Mesenchymal stem cell (in vitro differentiated cells and primary cell): ENCODE data around the gene TENM4.

Experiments used
- DNase-seq: peaks from one replicate; pipeline ENCODE4 v3.0.0-alpha.2; 2013
- H2AFZ ChIP-seq: one replicate; pipeline ENCODE4 v1.6.1; 2013; ENCODE audit warnings: low read depth, mild to moderate bottlenecking, control low read depth, inconsistent platforms, low read length, moderate library complexity
- H2AK5ac ChIP-seq: 2 replicates; pipeline ENCODE4 v1.6.1; 2013; ENCODE audit warnings: low read length, moderate library complexity, mild to moderate bottlenecking, inconsistent platforms; ENCODE audit not compliant: severe bottlenecking
- H2BK120ac ChIP-seq: one replicate; pipeline ENCODE4 v1.6.1; 2013; ENCODE audit warnings: low read depth, mild to moderate bottlenecking, inconsistent platforms, low read length, moderate library complexity
- H2BK12ac ChIP-seq, 2 experiments: one replicate each; pipeline ENCODE4 v1.6.1; 2013; ENCODE audit warnings: inconsistent platforms in 2 of 2, low read length in 2 of 2, mild to moderate bottlenecking in 2 of 2, moderate library complexity in 2 of 2, control low read depth in 1 of 2
- H2BK15ac ChIP-seq: one replicate; pipeline ENCODE4 v1.6.1; 2013; ENCODE audit warnings: mild to moderate bottlenecking, low read depth, inconsistent platforms; ENCODE audit not compliant: poor library complexity, severe bottlenecking
- H2BK5ac ChIP-seq: 2 replicates; pipeline ENCODE4 v1.6.1; 2013; ENCODE audit warnings: low read depth, mild to moderate bottlenecking, low read length, control low read depth, inconsistent platforms; ENCODE audit not compliant: poor library complexity, severe bottlenecking
- H3K14ac ChIP-seq, 2 experiments: one replicate each; pipeline ENCODE4 v1.6.1; 2013; ENCODE audit warnings: inconsistent platforms in 2 of 2, low read length in 2 of 2, control low read depth in 1 of 2, mild to moderate bottlenecking in 1 of 2, moderate library complexity in 1 of 2
- H3K18ac ChIP-seq, 2 experiments: one replicate each; pipeline ENCODE4 v1.6.1; 2013; ENCODE audit warnings: inconsistent platforms in 2 of 2, low read length in 2 of 2, control low read depth in 1 of 2, low read depth in 1 of 2, mild to moderate bottlenecking in 1 of 2
- H3K23ac ChIP-seq, 2 experiments: one replicate each; pipeline ENCODE4 v1.6.1; 2013; ENCODE audit warnings: inconsistent platforms in 2 of 2, low read length in 2 of 2, mild to moderate bottlenecking in 2 of 2, moderate library complexity in 2 of 2, control low read depth in 1 of 2
- H3K27ac ChIP-seq: 2 replicates; pipeline ENCODE4 v1.5.1; 2013; ENCODE audit warnings: mild to moderate bottlenecking, moderate library complexity, low read length, control low read depth, inconsistent platforms; ENCODE audit not compliant: poor library complexity, severe bottlenecking
- H3K27me3 ChIP-seq, 2 experiments: 2 replicates each; pipeline versions ENCODE4 v1.6.1 to v1.7.0; 2013; ENCODE audit warnings: low read length in 2 of 2, mild to moderate bottlenecking in 2 of 2, moderate library complexity in 2 of 2, control low read depth in 1 of 2, inconsistent platforms in 1 of 2; ENCODE audit not compliant: control insufficient read depth in 1 of 2, insufficient read depth in 1 of 2
- H3K36me3 ChIP-seq, 2 experiments: 2 replicates each; pipeline versions ENCODE4 v1.6.1 to v1.7.0; 2013; ENCODE audit warnings: low read length in 2 of 2, control low read depth in 1 of 2, inconsistent platforms in 1 of 2, low read depth in 1 of 2, mild to moderate bottlenecking in 1 of 2; ENCODE audit not compliant: insufficient read depth in 2 of 2, control insufficient read depth in 1 of 2
- H3K4ac ChIP-seq, 2 experiments: one replicate each; pipeline ENCODE4 v1.6.1; 2013; ENCODE audit warnings: inconsistent platforms in 2 of 2, low read length in 2 of 2, mild to moderate bottlenecking in 2 of 2, moderate library complexity in 2 of 2, control low read depth in 1 of 2, low read depth in 1 of 2
- H3K4me1 ChIP-seq: 2 replicates; pipeline ENCODE4 v1.6.1; 2013; ENCODE audit warnings: low read depth, low read length, control low read depth; ENCODE audit not compliant: control insufficient read depth, insufficient read depth
- H3K4me2 ChIP-seq: 2 replicates; pipeline ENCODE4 v1.6.1; 2013; ENCODE audit warnings: low read length, mild to moderate bottlenecking, inconsistent platforms; ENCODE audit not compliant: poor library complexity, severe bottlenecking
- H3K4me3 ChIP-seq, 2 experiments: 2 replicates each; pipeline versions ENCODE4 v1.5.1 to v1.7.0; 2013; ENCODE audit warnings: low read length in 2 of 2, mild to moderate bottlenecking in 2 of 2, control low read depth in 1 of 2, low read depth in 1 of 2; ENCODE audit not compliant: insufficient read depth in 1 of 2
- H3K79me1 ChIP-seq: replicated peaks from 2 replicates; pipeline ENCODE4 v1.6.1; 2013; ENCODE audit warnings: mild to moderate bottlenecking, control low read depth, low read length, inconsistent platforms; ENCODE audit not compliant: poor library complexity, severe bottlenecking
- H3K9ac ChIP-seq: 2 replicates; pipeline ENCODE4 v1.7.0; 2013; ENCODE audit warnings: mild to moderate bottlenecking, low read length, moderate library complexity
- H3K9me3 ChIP-seq: 2 replicates; pipeline ENCODE4 v1.7.0; 2013; ENCODE audit warnings: mild to moderate bottlenecking, low read length; ENCODE audit not compliant: control insufficient read depth
- H4K8ac ChIP-seq: one replicate; pipeline ENCODE4 v1.6.1; 2013; ENCODE audit warnings: inconsistent platforms, mild to moderate bottlenecking, low read length, moderate library complexity
- H4K91ac ChIP-seq: one replicate; pipeline ENCODE4 v1.6.1; 2013; ENCODE audit warnings: mild to moderate bottlenecking, low read length, inconsistent platforms
- WGBS: methylation state at CpG from one replicate; pipeline ENCODE4 v1.1.7; 2013; ENCODE audit warnings: mixed read lengths; 5-methylcytosine and 5-hydroxymethylcytosine counted together

The TENM4 gene

DNA sequence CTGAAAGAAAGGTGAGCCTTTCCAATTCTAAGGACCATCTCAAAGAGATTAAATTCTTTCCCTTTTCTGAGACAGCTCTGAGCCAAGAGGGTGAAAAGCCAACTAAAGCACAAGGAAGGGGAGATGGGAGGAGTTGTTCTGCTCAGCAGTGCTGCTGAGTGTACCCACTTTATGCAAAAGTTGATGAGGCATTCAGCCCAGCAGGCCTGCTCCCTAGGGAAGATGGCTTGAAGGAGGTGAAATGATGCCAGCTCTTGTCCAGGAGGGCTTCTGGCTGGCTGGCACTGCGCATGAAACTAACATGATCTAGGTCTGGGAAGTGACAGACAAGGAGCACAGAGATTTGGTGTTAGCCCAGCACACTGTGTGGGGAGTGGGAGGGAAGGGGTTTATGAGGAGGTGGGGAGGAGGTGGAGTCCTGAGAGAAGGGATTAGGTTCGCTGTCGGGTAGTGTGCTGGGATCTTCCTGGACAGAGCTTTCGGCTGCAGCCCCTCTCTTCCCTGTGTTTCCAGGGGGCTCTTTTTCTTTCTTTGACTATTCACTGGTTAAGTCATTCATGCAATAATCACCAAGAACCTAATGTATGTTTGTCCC lies 640.6 kb downstream of the TENM4 start:
- Histone ChIP-seq H2BK120ac (peak overlapping the region; percentile 78), H2BK15ac (peak overlapping the region; percentile 66), H2BK5ac (no peak overlapping the region), H2AFZ (no peak overlapping the region), H3K27me3 (no peaks in the 10 kb centered on the region), H3K4me1 (peaks cover 26% of the 10 kb centered on the region), H3K9me3 (no peaks in the 10 kb centered on the region), H3K23ac (no peak overlapping the region), H4K8ac (peak overlapping the region; percentile 4), H3K27ac (no peak overlapping the region), H4K91ac (peak overlapping the region; percentile 98), H3K14ac (no peak overlapping the region), H2AK5ac (peak overlapping the region; percentile 1), H3K4me3 (no peak overlapping the region), H3K18ac (peak overlapping the region; percentile 16 to 93), H3K4ac (peak overlapping the region; percentile 39 to 82), H3K36me3 (peaks cover 0 to 6% of the 10 kb centered on the region in 2 experiments), H3K79me1 (no peaks in the 10 kb centered on the region), H2BK12ac (peak overlapping the region; percentile 9 to 88), H3K9ac (peak overlapping the region; percentile 69), H3K4me2 (no peak overlapping the region)
- DNase-seq: no peak
- 100% methylated on average over 1 of the region's 4 CpGs for WGBS

DNA sequence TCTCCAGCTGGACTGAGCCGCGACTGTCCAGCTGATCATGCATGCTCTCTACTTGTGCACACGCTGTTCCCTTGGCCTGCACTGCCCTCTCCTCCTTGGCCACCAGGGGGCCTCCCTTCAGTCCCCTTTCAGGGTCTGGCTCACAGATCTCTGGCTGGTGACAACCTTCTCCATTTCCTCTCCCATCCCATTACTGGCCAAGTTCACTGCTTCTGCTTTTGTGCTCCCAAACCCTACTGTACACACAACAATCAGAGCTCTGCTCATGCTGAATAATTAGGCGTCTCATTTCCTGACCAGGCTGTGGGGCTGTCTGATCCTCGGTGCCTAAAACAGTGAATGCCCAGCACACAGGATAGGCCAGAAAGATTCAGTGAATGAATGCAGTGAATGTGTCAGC lies 642.2 kb downstream of the TENM4 start:
- Histone ChIP-seq H2BK12ac (peak overlapping the region; percentile 85 to 93), H3K23ac (no peak overlapping the region), H3K27me3 (no peaks in the 10 kb centered on the region), H3K4me1 (peaks cover 26% of the 10 kb centered on the region), H3K4me3 (no peak overlapping the region), H3K14ac (peak overlapping the region in 1 of 2 experiments; percentile 37), H2AFZ (no peak overlapping the region), H3K18ac (peak overlapping the region; percentile 69 to 87), H3K79me1 (no peaks in the 10 kb centered on the region), H4K91ac (peak overlapping the region; percentile 71), H3K27ac (no peak overlapping the region), H2BK5ac (no peak overlapping the region), H3K36me3 (peaks cover 0 to 11% of the 10 kb centered on the region in 2 experiments), H2BK120ac (peak overlapping the region; percentile 89), H4K8ac (peak overlapping the region; percentile 83), H3K9me3 (no peaks in the 10 kb centered on the region), H2BK15ac (peak overlapping the region; percentile 78), H3K4ac (peak overlapping the region; percentile 62 to 75), H3K4me2 (no peak overlapping the region), H3K9ac (peak overlapping the region; percentile 34), H2AK5ac (peak overlapping the region; percentile 28)
- 31% methylated on average over 5 of the region's 5 CpGs for WGBS
- peak; percentile 76 for DNase-seq

DNA sequence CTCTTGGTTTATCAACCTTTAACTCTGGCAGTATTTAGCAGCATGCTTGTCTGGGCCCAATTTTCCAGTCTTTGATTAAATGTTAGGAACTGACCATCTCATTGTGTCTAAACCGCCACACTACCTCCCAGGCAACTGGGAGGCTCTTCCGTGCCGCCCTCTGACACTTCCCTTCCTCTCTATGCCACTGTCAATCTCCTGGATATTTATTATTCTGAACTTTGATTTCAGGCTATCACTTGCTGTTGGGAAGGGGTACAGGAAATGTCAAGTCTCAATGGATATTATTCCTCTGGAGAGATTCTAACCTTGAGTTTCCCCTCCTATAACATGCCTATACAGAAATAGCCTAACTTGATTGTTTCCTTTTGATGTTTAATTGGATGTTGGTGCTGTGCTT lies 643.3 kb downstream of the TENM4 start:
- H3K36me3 ChIP-seq: peaks cover 0 to 11% of the 10 kb centered on the region in 2 experiments
- no peaks in the 10 kb centered on the region for H3K27me3 ChIP-seq
- H2BK5ac ChIP-seq: peak overlapping the region; percentile 71
- H2AFZ ChIP-seq: no peak overlapping the region
- no peaks in the 10 kb centered on the region for H3K9me3 ChIP-seq
- peak overlapping the region; percentile 34 for H3K9ac ChIP-seq
- peaks cover 25% of the 10 kb centered on the region for H3K4me1 ChIP-seq
- H2BK12ac ChIP-seq: peak overlapping the region; percentile 74 to 80
- no peak overlapping the region for H3K14ac ChIP-seq
- peak overlapping the region; percentile 85 for H3K27ac ChIP-seq
- H2AK5ac ChIP-seq: no peak overlapping the region
- H4K8ac ChIP-seq: no peak overlapping the region
- no peaks in the 10 kb centered on the region for H3K79me1 ChIP-seq
- DNase-seq: no peak
- no peak overlapping the region for H3K4me2 ChIP-seq
- H2BK120ac ChIP-seq: peak overlapping the region; percentile 86
- H2BK15ac ChIP-seq: peak overlapping the region; percentile 50
- peak overlapping the region; percentile 74 to 77 for H3K18ac ChIP-seq
- H3K4me3 ChIP-seq: no peak overlapping the region
- H4K91ac ChIP-seq: no peak overlapping the region
- H3K4ac ChIP-seq: peak overlapping the region in 1 of 2 experiments; percentile 65
- no peak overlapping the region for H3K23ac ChIP-seq
- whole genome bisulfite sequencing: 80% methylated on average over 1 of the region's 3 CpGs

DNA sequence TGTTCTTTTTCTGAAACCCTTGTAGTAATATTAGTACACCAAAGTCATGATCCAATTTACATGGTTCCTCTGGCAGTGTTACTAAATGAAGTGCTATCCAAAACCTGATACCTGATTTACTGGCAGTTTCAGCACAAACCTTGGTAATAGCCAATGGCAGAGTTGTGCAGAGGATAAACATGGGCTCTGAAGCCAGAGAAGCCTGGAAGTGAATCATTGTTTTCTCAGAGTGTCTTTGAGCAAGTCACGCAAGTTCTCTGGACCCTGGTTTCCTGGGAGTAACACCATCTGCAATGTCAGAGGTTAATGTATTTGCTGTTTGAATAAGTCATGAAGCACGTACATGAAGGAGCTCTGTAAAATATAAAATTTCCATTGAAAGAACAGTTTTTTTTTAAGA lies 643.9 kb downstream of the TENM4 start:
- H4K91ac ChIP-seq: no peak overlapping the region
- H3K36me3 ChIP-seq: peaks cover 0 to 11% of the 10 kb centered on the region in 2 experiments
- 42% methylated on average over 1 of the region's 2 CpGs for WGBS
- H3K9me3 ChIP-seq: no peaks in the 10 kb centered on the region
- no peaks in the 10 kb centered on the region for H3K79me1 ChIP-seq
- no peak overlapping the region for H2AK5ac ChIP-seq
- peak; percentile 95 for DNase-seq
- no peak overlapping the region for H2BK15ac ChIP-seq
- H3K18ac ChIP-seq: no peak overlapping the region
- no peak overlapping the region for H2AFZ ChIP-seq
- H3K4ac ChIP-seq: no peak overlapping the region
- H3K23ac ChIP-seq: no peak overlapping the region
- no peak overlapping the region for H2BK5ac ChIP-seq
- peaks cover 21% of the 10 kb centered on the region for H3K4me1 ChIP-seq
- no peak overlapping the region for H2BK120ac ChIP-seq
- peak overlapping the region; percentile 34 for H3K9ac ChIP-seq
- no peak overlapping the region for H2BK12ac ChIP-seq
- peak overlapping the region; percentile 83 for H3K27ac ChIP-seq
- H3K14ac ChIP-seq: no peak overlapping the region
- H3K4me3 ChIP-seq: no peak overlapping the region
- no peak overlapping the region for H4K8ac ChIP-seq
- H3K27me3 ChIP-seq: no peaks in the 10 kb centered on the region
- no peak overlapping the region for H3K4me2 ChIP-seq
